HepG2 (cell line): ENCODE measurements around the gene CLIC1. TPM values are rescaled to one million over a fixed set of nuclear protein-coding genes. Genes with fewer than 3 reads are reported as not detected.
A peak's percentile ranks its signal among the peaks of the same experiment; 100 is the strongest.

Experiments
- BRD4 ChIP-seq: sonication (generic); formaldehyde crosslinking; IDR thresholded peaks from 2 replicates; pipeline ENCODE4 v1.4.0; 2020; ENCODE audit warnings: missing genetic modification reagents
- EZH2 ChIP-seq: conservative IDR thresholded peaks from 2 replicates; pipeline ENCODE4 v1.6.1; 2012; ENCODE audit warnings: mild to moderate bottlenecking, low read depth, low read length, moderate library complexity
- HNF4A ChIP-seq: sonication (generic); formaldehyde crosslinking; IDR thresholded peaks from 2 replicates; pipeline ENCODE4 v1.4.0; 2020; ENCODE audit warnings: missing genetic modification reagents
- KDM6A ChIP-seq: IDR thresholded peaks from 2 replicates; pipeline ENCODE4 v1.6.1; 2016; ENCODE audit warnings: low read depth
- KIAA2018 ChIP-seq: sonication (generic); formaldehyde crosslinking; IDR thresholded peaks from 2 replicates; pipeline ENCODE4 v1.5.0; 2020; ENCODE audit warnings: mild to moderate bottlenecking, missing genetic modification reagents, borderline replicate concordance
- NFKB2 ChIP-seq: sonication (generic); formaldehyde crosslinking; IDR thresholded peaks from 2 replicates; pipeline ENCODE4 v1.4.0; 2020; ENCODE audit warnings: missing genetic modification reagents, borderline replicate concordance
- SOX5 ChIP-seq: IDR thresholded peaks from 2 replicates; pipeline ENCODE4 v1.6.1; 2016; ENCODE audit warnings: borderline replicate concordance
- SUZ12 ChIP-seq: fragments of 150-350 bp; IDR thresholded peaks from 2 replicates; pipeline ENCODE4 v1.6.1; 2014; ENCODE audit warnings: low read depth, low read length
- TBL1XR1 ChIP-seq: fragments of 150-350 bp; IDR thresholded peaks from 2 replicates; pipeline ENCODE4 v1.6.1; 2014; ENCODE audit warnings: borderline replicate concordance, low read length; ENCODE audit not compliant: partially characterized antibody
- TCF7 ChIP-seq: sonication (generic); IDR thresholded peaks from 2 replicates; pipeline ENCODE4 v1.6.1; 2016; ENCODE audit warnings: antibody characterized with exemption, low read depth
- ZBTB10 ChIP-seq: sonication (generic); formaldehyde crosslinking; IDR thresholded peaks from 2 replicates; pipeline ENCODE4 v1.4.0; 2020; ENCODE audit warnings: missing genetic modification reagents, borderline replicate concordance
- ZBTB25 ChIP-seq: IDR thresholded peaks from 2 replicates; pipeline ENCODE4 v1.6.1; 2018; ENCODE audit warnings: missing genetic modification reagents
- ZNF143 ChIP-seq: sonication (generic); formaldehyde crosslinking; IDR thresholded peaks from 2 replicates; pipeline ENCODE4 v1.4.0; 2020; ENCODE audit warnings: missing genetic modification reagents
- ZNF24 ChIP-seq: fragments of 450-650 bp; IDR thresholded peaks from 2 replicates; pipeline ENCODE4 v1.6.1; 2017; ENCODE audit warnings: antibody characterized with exemption, mild to moderate bottlenecking
- ZNF513 ChIP-seq: sonication (generic); formaldehyde crosslinking; conservative IDR thresholded peaks from 2 replicates; pipeline ENCODE4 v1.5.0; 2020; ENCODE audit warnings: missing genetic modification reagents
- ZNF678 ChIP-seq: sonication (generic); formaldehyde crosslinking; IDR thresholded peaks from 2 replicates; pipeline ENCODE4 v1.4.0; 2020; ENCODE audit warnings: mild to moderate bottlenecking, missing genetic modification reagents
- ZNF781 ChIP-seq: sonication (generic); formaldehyde crosslinking; IDR thresholded peaks from 2 replicates; pipeline ENCODE4 v1.5.1; 2020; ENCODE audit warnings: borderline replicate concordance, mild to moderate bottlenecking, missing genetic modification reagents; ENCODE audit errors: not compliant biosample characterization
- polyA plus RNA-seq, 8 experiments: library from polyadenylated mRNA; depleted of rRNA in 3 of 8; stranded (reverse) in 7 of 8; unstranded in 1 of 8; fragments of >200 nt; fragmentation: Illumina TruSeq in 4 of 8; extraction: Trizol in 4 of 8; gene quantifications; 2 replicates each; pipeline versions ENCODE4 v1.2.1 to v1.2.3, GENCODE V29; 2011 to 2016; ENCODE audit warnings: low read depth in 4 of 8, missing spikeins in 1 of 8, mixed read lengths in 1 of 8; ENCODE audit not compliant: insufficient read depth in 1 of 8
- total RNA-seq, 5 experiments: library from RNA; depleted of rRNA; stranded (reverse); fragments of >200 nt; fragmentation: Illumina TruSeq; extraction: Trizol; gene quantifications; 2 replicates each; pipeline ENCODE4 v1.2.3, GENCODE V29; 2016; ENCODE audit warnings: low read depth in 1 of 5

Gene CLIC1
- total and polyA plus RNA-seq, 2 of the 13 experiments (the other 11 are each of a cell fraction or from before 2014, with no cell fraction given) = 602 to 891 TPM

GRCh38 chr6:31734821-31735406 is 1.4 kb downstream of the CLIC1 start (continued):
- TF ChIP-seq KIAA2018 (CRISPR knock-in tag) (no peak), HNF4A (CRISPR knock-in tag) (no peak), KDM6A (CRISPR knock-in tag) (no peak), ZNF678 (CRISPR knock-in tag) (no peak), ZNF781 (CRISPR knock-in tag) (no peak), ZBTB10 (CRISPR knock-in tag) (no peak), BRD4 (CRISPR knock-in tag) (no peak), ZBTB25 (CRISPR knock-in tag) (no peak), EZH2 (no peak), TCF7 (no peak), ZNF143 (CRISPR knock-in tag) (no peak), ZNF513 (CRISPR knock-in tag) (no peak), SOX5 (0 out of 2 replicates have a peak, but pooled peaks have one; percentile 36), NFKB2 (CRISPR knock-in tag) (peak; percentile 43; the same call in 1 of the 2 replicates), SUZ12 (no peak), ZNF24 (no peak), TBL1XR1 (no peak)
